Measurements from ENCODE around the gene SPTLC3. TPM values are rescaled to one million over a fixed set of nuclear protein-coding genes. Genes with fewer than 3 reads are reported as not detected.

Gene SPTLC3
- total RNA-seq, 4 donors from 2014 or later: 62.5 to 76.6 (median 71.9) TPM

DNA sequence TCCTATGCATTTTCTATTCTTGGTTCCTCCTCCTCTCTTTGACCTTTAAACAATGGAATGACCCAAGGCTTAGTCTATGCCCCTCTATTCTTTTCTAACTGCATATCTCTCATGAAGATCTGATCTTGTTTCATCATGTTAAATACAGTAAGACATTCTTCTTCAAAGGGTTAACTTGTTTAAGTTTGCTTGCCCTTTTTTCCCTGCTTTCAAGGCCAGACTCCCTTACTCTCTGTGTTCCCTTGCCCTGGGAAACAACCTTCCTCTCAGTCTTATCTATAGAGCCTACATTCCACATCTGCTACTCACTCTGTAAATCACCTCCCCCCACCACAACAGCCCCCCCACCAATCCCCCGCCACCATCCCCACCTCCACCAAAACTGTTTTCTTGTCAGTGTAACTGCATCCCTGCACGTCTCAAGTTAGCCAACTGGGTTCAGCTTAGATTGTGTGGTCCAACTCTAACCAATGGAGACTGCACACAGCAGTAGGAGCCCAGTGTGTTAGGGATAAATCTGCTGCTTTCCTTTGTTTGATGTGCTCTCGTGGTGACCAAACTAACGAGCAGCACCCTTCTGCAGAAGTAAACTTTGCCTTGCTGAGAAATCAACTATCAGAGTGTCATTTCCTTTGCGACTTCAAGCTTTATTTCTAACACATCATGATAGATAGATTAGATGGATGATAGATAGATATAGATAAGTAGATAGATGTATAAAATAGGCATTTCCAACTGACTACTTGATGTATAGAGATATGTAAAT lies 12.6 kb downstream of the SPTLC3 start:
- no peak for DNase-seq (ENCODE audit: low spot score in 2 of 2)
- 94% methylated on average over 5 of the region's 5 CpGs for WGBS, 2 donors
- no peak overlapping the region for H3K4me3 ChIP-seq (ENCODE audit: low read depth, poor library complexity, severe bottlenecking)
- TF ChIP-seq, protein P1, sequence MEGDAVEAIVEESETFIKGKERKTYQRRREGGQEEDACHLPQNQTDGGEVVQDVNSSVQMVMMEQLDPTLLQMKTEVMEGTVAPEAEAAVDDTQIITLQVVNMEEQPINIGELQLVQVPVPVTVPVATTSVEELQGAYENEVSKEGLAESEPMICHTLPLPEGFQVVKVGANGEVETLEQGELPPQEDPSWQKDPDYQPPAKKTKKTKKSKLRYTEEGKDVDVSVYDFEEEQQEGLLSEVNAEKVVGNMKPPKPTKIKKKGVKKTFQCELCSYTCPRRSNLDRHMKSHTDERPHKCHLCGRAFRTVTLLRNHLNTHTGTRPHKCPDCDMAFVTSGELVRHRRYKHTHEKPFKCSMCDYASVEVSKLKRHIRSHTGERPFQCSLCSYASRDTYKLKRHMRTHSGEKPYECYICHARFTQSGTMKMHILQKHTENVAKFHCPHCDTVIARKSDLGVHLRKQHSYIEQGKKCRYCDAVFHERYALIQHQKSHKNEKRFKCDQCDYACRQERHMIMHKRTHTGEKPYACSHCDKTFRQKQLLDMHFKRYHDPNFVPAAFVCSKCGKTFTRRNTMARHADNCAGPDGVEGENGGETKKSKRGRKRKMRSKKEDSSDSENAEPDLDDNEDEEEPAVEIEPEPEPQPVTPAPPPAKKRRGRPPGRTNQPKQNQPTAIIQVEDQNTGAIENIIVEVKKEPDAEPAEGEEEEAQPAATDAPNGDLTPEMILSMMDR (IDR thresholded peaks at IDR 0.05): no peak
- TF ChIP-seq POLR2A (IDR thresholded peaks at IDR 0.05): no peak
- intact Hi-C loops (cut with DNase I; ENCODE audit: low total_unique reads): no loop called here

GRCh38 chr20:13022401-13023155 lies 13.8 kb downstream of the SPTLC3 start:
- H3K4me3 ChIP-seq (ENCODE audit: low read depth, poor library complexity, severe bottlenecking): no peak overlapping the region
- no peak for DNase-seq (ENCODE audit: low spot score in 2 of 2)
- WGBS, 2 donors: 60 to 62% methylated on average over 4 of the region's 4 CpGs
- intact Hi-C loops (cut with DNase I; ENCODE audit: low total_unique reads): no loop called here
- TF ChIP-seq POLR2A (IDR thresholded peaks at IDR 0.05): no peak
- TF ChIP-seq, protein P1 (IDR thresholded peaks at IDR 0.05): no peak

GRCh38 chr20:13024596-13024995 lies 15.8 kb downstream of the SPTLC3 start:
- intact Hi-C loops (cut with DNase I; ENCODE audit: low total_unique reads): no loop called here
- WGBS, 2 donors: 68 to 69% methylated on average over 2 of the region's 2 CpGs
- no peak for DNase-seq (ENCODE audit: low spot score in 2 of 2)
- no peak overlapping the region for H3K4me3 ChIP-seq (ENCODE audit: low read depth, poor library complexity, severe bottlenecking)
- no peak for TF ChIP-seq POLR2A (IDR thresholded peaks at IDR 0.05)
- TF ChIP-seq, protein P1 (IDR thresholded peaks at IDR 0.05): no peak

DNA sequence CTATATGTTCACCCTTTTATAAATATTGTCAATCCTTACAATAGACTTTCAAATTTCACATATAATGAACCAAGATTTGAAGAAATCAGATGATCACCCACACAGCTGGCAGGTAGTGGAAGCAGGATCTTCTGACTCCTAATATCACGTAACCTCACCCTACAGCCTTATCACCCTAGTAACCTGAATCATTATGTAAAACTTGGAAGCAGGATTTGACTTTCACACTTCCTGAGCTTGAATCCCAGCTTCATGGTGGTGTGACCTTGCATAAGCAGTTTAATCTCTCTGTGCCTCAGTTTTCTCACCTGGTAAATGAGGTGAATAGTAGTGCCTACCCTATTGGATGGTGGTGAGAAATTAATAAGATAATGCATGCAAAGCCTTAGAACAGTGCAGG lies 16.4 kb downstream of the SPTLC3 start:
- DNase-seq (ENCODE audit: low spot score in 2 of 2): no peak
- WGBS, 2 donors: 48 to 83% methylated on average over 1 of the region's 1 CpG
- intact Hi-C loops (cut with DNase I; ENCODE audit: low total_unique reads): no loop called here
- TF ChIP-seq POLR2A (IDR thresholded peaks at IDR 0.05): no peak
- TF ChIP-seq, protein P1 (IDR thresholded peaks at IDR 0.05): no peak
- no peak overlapping the region for H3K4me3 ChIP-seq (ENCODE audit: low read depth, poor library complexity, severe bottlenecking)

- 33 to 49% methylated on average over 4 of the region's 4 CpGs for WGBS, 2 donors
- intact Hi-C loops (cut with DNase I; ENCODE audit: low total_unique reads): no loop called here
- no peak for DNase-seq (ENCODE audit: low spot score in 2 of 2)
- no peak for TF ChIP-seq POLR2A (IDR thresholded peaks at IDR 0.05)
- TF ChIP-seq, protein P1 (IDR thresholded peaks at IDR 0.05): no peak
- no peak overlapping the region for H3K4me3 ChIP-seq (ENCODE audit: low read depth, poor library complexity, severe bottlenecking)
These were observed 19.2 kb downstream of the SPTLC3 start for GRCh38 chr20:13028001-13028400.

Data from lower leg skin (tissue), 4 donors.